ENCODE results near the gene PCDHGA8. TPM values are rescaled to one million over a fixed set of nuclear protein-coding genes. Genes with fewer than 3 reads are reported as not detected.

PCDHGA8 gene
- total and polyA plus RNA-seq, 2 of the 13 experiments (the other 11 are each of a cell fraction or from before 2014, with no cell fraction given) = 0.05 to 0.29 TPM

- Histone ChIP-seq H4K20me1 (ENCODE audit: insufficient read depth, low read length) (no peaks in the 10 kb centered on the region), H3K9me3 (ENCODE audit: low read length) (no peaks in the 10 kb centered on the region), H3K36me3 (replicated peaks in 1 of 2; ENCODE audit: control insufficient read depth in 1 of 2, insufficient read depth in 2 of 2, low read length in 2 of 2) (no peaks in the 10 kb centered on the region), H3K4me1 (ENCODE audit: insufficient read depth, low read length) (no peaks in the 10 kb centered on the region), H3K4me2 (ENCODE audit: low read depth, low read length) (no peak overlapping the region), H2AFZ (ENCODE audit: low read length) (no peak overlapping the region), H3K79me2 (ENCODE audit: insufficient read depth, low read length) (no peaks in the 10 kb centered on the region), H3K27ac (ENCODE audit: extremely low read length, insufficient read depth, low read length) (no peak overlapping the region), H3K27me3 (ENCODE audit: control insufficient read depth in 1 of 2, insufficient read depth in 2 of 2, low read length in 2 of 2) (no peaks in the 10 kb centered on the region), H3K9ac (ENCODE audit: insufficient read depth, low read depth, low read length) (no peak overlapping the region), H3K4me3 (replicated peaks in 1 of 3; ENCODE audit: insufficient read depth in 1 of 3, low read depth in 2 of 3, low read length in 3 of 3) (no peak overlapping the region)
- in situ Hi-C loops (cut with HindIII; ENCODE audit: extremely low pct_ligation_motif_present, low pct_unique_long_range_greater_than_20kb) = no loop called here
- ChIA-PET POLR2A (no interaction called here), CTCF (ENCODE audit: low intra/inter-chr PET ratio, low total read pairs) (no interaction called here)
- TF ChIP-seq GATA4 (IDR thresholded peaks at IDR 0.05; ENCODE audit: borderline replicate concordance, low read depth) = no peak
- TF ChIP-seq JDP2 (CRISPR knock-in tag; IDR thresholded peaks at IDR 0.05; ENCODE audit: borderline replicate concordance) = no peak
- no peak for TF ChIP-seq BRF2 (CRISPR knock-in tag; IDR thresholded peaks at IDR 0.05)
- no peak for TF ChIP-seq ZNF556 (CRISPR knock-in tag; IDR thresholded peaks at IDR 0.05; ENCODE audit: borderline replicate concordance)
- TF ChIP-seq ZNF839 (CRISPR knock-in tag; IDR thresholded peaks at IDR 0.05; ENCODE audit: borderline replicate concordance) = no peak
- no peak for TF ChIP-seq KLF15 (CRISPR knock-in tag; IDR thresholded peaks at IDR 0.05; ENCODE audit: borderline replicate concordance)
- TF ChIP-seq ZNF644 (CRISPR knock-in tag; IDR thresholded peaks at IDR 0.05; ENCODE audit: low read depth) = no peak
- TF ChIP-seq ATF2 (CRISPR knock-in tag; IDR thresholded peaks at IDR 0.05) = no peak
- no peak for TF ChIP-seq NFATC3 (CRISPR knock-in tag; IDR thresholded peaks at IDR 0.05)
- TF ChIP-seq TBP (CRISPR knock-in tag; IDR thresholded peaks at IDR 0.05) = no peak
- TF ChIP-seq ZFP90 (CRISPR knock-in tag; IDR thresholded peaks at IDR 0.05; ENCODE audit: borderline replicate concordance) = no peak
- TF ChIP-seq ZNF414 (CRISPR knock-in tag; IDR thresholded peaks at IDR 0.05) = no peak
- TF ChIP-seq JARID2 (CRISPR knock-in tag; IDR thresholded peaks at IDR 0.05; ENCODE audit: insufficient replicate concordance) = no peak
- TF ChIP-seq ZNF761 (CRISPR knock-in tag; conservative IDR thresholded peaks at IDR 0.05) = no peak
- no peak for TF ChIP-seq HOXA5 (CRISPR knock-in tag; IDR thresholded peaks at IDR 0.05)
- TF ChIP-seq SUZ12 (IDR thresholded peaks at IDR 0.05; ENCODE audit: low read depth, low read length) = no peak
- no peak for DNase-seq (ENCODE audit: low spot score)
- WGBS (ENCODE audit: low lambda C conversion rate) = 93% methylated on average over 19 of the region's 50 CpGs
- intact Hi-C loops (cut with micrococcal nuclease; ENCODE audit: unreplicated experiment) = no loop called here
- no peak for FAIRE-seq
- ATAC-seq = no peak
- BruUV-seq (replicated peaks) = no TSS peak
These were observed 49.2 kb downstream of the PCDHGA8 start for GRCh38 chr5:141441571-141442170.

All from HepG2 (cell line).